Upper lobe of left lung (tissue), 6 donors: ENCODE data around the gene TSPAN32. TPM values are rescaled to one million over a fixed set of nuclear protein-coding genes. Genes with fewer than 3 reads are reported as not detected.

Source experiments
- ATAC-seq, 2 donors: fragments of 200-7000 bp; cut with Tn5 transposase; one replicate each; pipeline ENCODE4 v1.9.1; 2022; ENCODE audit warnings: mild to moderate bottlenecking in 2 of 2, moderate library complexity in 2 of 2; ENCODE audit not compliant: low FRiP score in 2 of 2
- DNase-seq, 2 donors: peaks; one replicate each; pipeline ENCODE4 v3.0.0-alpha.2; 2019 to 2020
- H3K27ac ChIP-seq, 4 donors: fragments of 200-600 bp; sonication (generic); one replicate each; pipeline ENCODE4 v1.5.1; 2016 to 2019
- H3K27me3 ChIP-seq, 4 donors: fragments of 200-600 bp; sonication (generic); one replicate each; pipeline ENCODE4 v1.5.1; 2017 to 2019
- H3K36me3 ChIP-seq, 4 donors: fragments of 200-600 bp; sonication (generic); one replicate each; pipeline ENCODE4 v1.5.1; 2016 to 2019
- H3K4me1 ChIP-seq, 4 donors: fragments of 200-600 bp; sonication (generic); one replicate each; pipeline ENCODE4 v1.5.1; 2018 to 2019
- H3K4me3 ChIP-seq, 4 donors: fragments of 200-600 bp; sonication (generic); one replicate each; pipeline ENCODE4 v1.5.1; 2017 to 2019; ENCODE audit warnings: mild to moderate bottlenecking in 2 of 4, moderate library complexity in 1 of 4
- H3K9me3 ChIP-seq, 4 donors: fragments of 200-600 bp; sonication (generic); one replicate each; pipeline ENCODE4 v1.5.1; 2018 to 2019
- EP300 ChIP-seq, 4 donors: sonication (generic); formaldehyde crosslinking; IDR thresholded peaks; one replicate each; pipeline ENCODE4 v1.5.1; 2017; ENCODE audit warnings: antibody characterized with exemption in 4 of 4, control low read depth in 2 of 4
- POLR2A ChIP-seq, 4 donors: fragments of 450-650 bp; IDR thresholded peaks; one replicate each; pipeline ENCODE4 v1.5.1; 2016 to 2017; ENCODE audit warnings: antibody characterized with exemption in 4 of 4, mild to moderate bottlenecking in 2 of 4
- POLR2AphosphoS5 ChIP-seq, 2 donors: sonication (generic); formaldehyde crosslinking; IDR thresholded peaks; one replicate each; pipeline ENCODE4 v1.5.1; 2017; ENCODE audit warnings: antibody characterized with exemption in 2 of 2
- WGBS, 2 donors: methylation state at CpG; one replicate each; pipeline ENCODE4 v1.1.5; 2017 to 2018; 5-methylcytosine and 5-hydroxymethylcytosine counted together
- total RNA-seq, 6 donors: library from RNA; depleted of rRNA in 4 of 6; stranded (reverse); fragments of >200 nt in 4 of 6; gene quantifications; one replicate each; pipeline versions ENCODE4 v1.1.0 to v1.2.1, GENCODE V29; 2016 to 2021
- TF ChIP-seq, protein P1 (sequence below), 6 experiments: fragments of 450-650 bp in 4 of 6; fragments of 200-600 bp in 2 of 6; sonication (generic) in 2 of 6; IDR thresholded peaks; one replicate each; pipeline ENCODE4 v1.5.1; 2016 to 2019; ENCODE audit warnings: antibody characterized with exemption in 6 of 6
- donor health status: DM: no; HTN: no; CAD: no; lungs with moderate emphysema.
- donor health status: DM: no; HTN: yes; CAD: no; lungs with severe emphysema.

Gene TSPAN32
- total RNA-seq: 10 to 100 TPM in 2 of 6 donors, 1 to 10 TPM in 4; 3.1 to 16.4 (median 6.8) TPM

- Histone ChIP-seq H3K4me3 (peak within 1 kb of the TSS in 3 of 4 donors; percentile 23 to 42 (median 31)), H3K27me3 (no peaks in the 10 kb centered on the region), H3K27ac (peak within 1 kb of the TSS; percentile 69 to 93 (median 85)), H3K9me3 (no peaks in the 10 kb centered on the region), H3K36me3 (no peaks in the 10 kb centered on the region), H3K4me1 (peaks cover 39 to 66% (median 48%) of the 10 kb centered on the region in 4 donors)
- ATAC-seq (peak; percentile 31 to 51), DNase-seq (peak; percentile 60 to 82)
- TF ChIP-seq POLR2A (IDR thresholded peaks at IDR 0.05) (peak in 1 of 4 donors; percentile 29), EP300 (IDR thresholded peaks at IDR 0.05) (no peak), POLR2AphosphoS5 (IDR thresholded peaks at IDR 0.05) (peak; percentile 43 to 57)
- TF ChIP-seq, protein P1, sequence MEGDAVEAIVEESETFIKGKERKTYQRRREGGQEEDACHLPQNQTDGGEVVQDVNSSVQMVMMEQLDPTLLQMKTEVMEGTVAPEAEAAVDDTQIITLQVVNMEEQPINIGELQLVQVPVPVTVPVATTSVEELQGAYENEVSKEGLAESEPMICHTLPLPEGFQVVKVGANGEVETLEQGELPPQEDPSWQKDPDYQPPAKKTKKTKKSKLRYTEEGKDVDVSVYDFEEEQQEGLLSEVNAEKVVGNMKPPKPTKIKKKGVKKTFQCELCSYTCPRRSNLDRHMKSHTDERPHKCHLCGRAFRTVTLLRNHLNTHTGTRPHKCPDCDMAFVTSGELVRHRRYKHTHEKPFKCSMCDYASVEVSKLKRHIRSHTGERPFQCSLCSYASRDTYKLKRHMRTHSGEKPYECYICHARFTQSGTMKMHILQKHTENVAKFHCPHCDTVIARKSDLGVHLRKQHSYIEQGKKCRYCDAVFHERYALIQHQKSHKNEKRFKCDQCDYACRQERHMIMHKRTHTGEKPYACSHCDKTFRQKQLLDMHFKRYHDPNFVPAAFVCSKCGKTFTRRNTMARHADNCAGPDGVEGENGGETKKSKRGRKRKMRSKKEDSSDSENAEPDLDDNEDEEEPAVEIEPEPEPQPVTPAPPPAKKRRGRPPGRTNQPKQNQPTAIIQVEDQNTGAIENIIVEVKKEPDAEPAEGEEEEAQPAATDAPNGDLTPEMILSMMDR (IDR thresholded peaks at IDR 0.05): no peak
- 49 to 66% methylated on average over 11 to 16 of the region's 16 CpGs for WGBS, 2 donors
Observed at GRCh38 chr11:2301631-2302305, at the start of gene TSPAN32, which contains the start of gene C11orf21. TSS of gene TSPAN32 (plus strand) at chr11:2302013. CDS start at chr11:2302150, 137 bp downstream. TSS of gene C11orf21 (minus strand) at chr11:2301918. CDS start at chr11:2301808, 110 bp downstream.

DNA sequence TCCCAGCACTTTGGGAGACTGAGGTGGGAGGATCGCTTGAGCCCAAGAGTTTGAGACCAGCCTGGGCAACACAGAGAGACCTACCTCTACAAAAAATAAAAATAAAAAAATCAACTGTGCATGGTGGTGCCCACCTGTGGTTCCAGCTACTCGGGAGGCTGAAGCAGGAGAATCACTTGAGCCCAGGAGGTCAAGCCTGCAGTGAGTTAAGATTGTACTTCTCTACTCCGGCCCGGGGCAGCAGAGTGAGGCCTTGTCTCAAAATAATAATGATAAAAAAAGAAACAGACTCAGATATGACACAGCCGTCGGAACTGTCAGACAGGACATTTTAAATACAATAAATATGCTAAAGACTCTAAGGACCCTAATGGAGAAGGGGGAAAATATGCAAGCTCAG lies 49.8 kb upstream of the TSPAN32 start:
- Histone ChIP-seq H3K27me3 (no peaks in the 10 kb centered on the region), H3K36me3 (no peaks in the 10 kb centered on the region), H3K4me1 (no peaks in the 10 kb centered on the region), H3K9me3 (no peaks in the 10 kb centered on the region), H3K27ac (no peak overlapping the region), H3K4me3 (no peak overlapping the region)
- no peak for ATAC-seq
- no peak for DNase-seq
- TF ChIP-seq EP300 (IDR thresholded peaks at IDR 0.05) (no peak), POLR2A (IDR thresholded peaks at IDR 0.05) (no peak), POLR2AphosphoS5 (IDR thresholded peaks at IDR 0.05) (no peak)
- TF ChIP-seq, protein P1 (IDR thresholded peaks at IDR 0.05): no peak
- WGBS, 2 donors: 87 to 92% methylated on average over 6 of the region's 6 CpGs

DNA sequence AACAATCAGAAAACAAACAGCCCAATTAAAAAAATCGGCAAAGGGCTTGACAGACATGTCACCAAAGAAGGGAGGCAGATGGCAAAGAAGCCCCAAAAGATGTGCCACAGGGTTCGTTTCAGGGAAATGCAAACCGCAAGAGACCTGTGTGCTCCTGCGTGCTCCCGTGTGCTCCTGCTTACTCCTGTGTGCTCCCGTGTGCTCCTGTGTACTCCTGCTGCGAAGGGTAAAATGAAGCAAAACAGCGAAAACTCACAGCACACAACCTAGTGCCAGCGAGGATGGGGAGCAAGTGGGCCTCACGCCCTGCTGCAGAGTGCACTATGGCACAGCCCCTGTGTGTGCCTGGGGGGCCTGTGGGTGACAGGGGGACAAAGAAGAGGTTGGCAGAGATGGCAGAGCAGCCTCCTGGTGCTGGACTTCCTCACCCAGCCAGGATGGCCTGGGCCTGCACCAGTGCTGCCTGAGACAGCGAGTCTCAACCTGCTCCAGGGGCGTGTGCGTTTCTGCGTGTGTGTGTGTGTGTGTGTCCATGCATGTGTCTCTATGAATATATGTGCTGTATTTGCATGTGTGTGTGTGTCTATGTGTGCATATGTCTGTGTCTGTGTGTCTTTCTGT lies 45.4 kb upstream of the TSPAN32 start:
- H3K27ac ChIP-seq: no peak overlapping the region
- no peaks in the 10 kb centered on the region for H3K27me3 ChIP-seq
- no peaks in the 10 kb centered on the region for H3K4me1 ChIP-seq
- WGBS, 2 donors: 82 to 84% methylated on average over 11 to 14 of the region's 14 CpGs
- DNase-seq (peak in 1 of 2 donors; percentile 33), ATAC-seq (no peak)
- no peak for TF ChIP-seq EP300 (IDR thresholded peaks at IDR 0.05)
- TF ChIP-seq, protein P1 (IDR thresholded peaks at IDR 0.05): no peak
- TF ChIP-seq POLR2A (IDR thresholded peaks at IDR 0.05): no peak
- TF ChIP-seq POLR2AphosphoS5 (IDR thresholded peaks at IDR 0.05): no peak
- no peaks in the 10 kb centered on the region for H3K36me3 ChIP-seq
- H3K4me3 ChIP-seq: no peak overlapping the region
- H3K9me3 ChIP-seq: no peaks in the 10 kb centered on the region

- Histone ChIP-seq H3K9me3 (no peaks in the 10 kb centered on the region), H3K4me1 (no peaks in the 10 kb centered on the region), H3K27me3 (no peaks in the 10 kb centered on the region), H3K36me3 (no peaks in the 10 kb centered on the region), H3K27ac (no peak overlapping the region), H3K4me3 (no peak overlapping the region)
- DNase-seq (peak in 1 of 2 donors; percentile 67), ATAC-seq (no peak)
- 71 to 90% methylated on average over 10 to 11 of the region's 31 CpGs for WGBS, 2 donors
- no peak for TF ChIP-seq EP300 (IDR thresholded peaks at IDR 0.05)
- no peak for TF ChIP-seq POLR2AphosphoS5 (IDR thresholded peaks at IDR 0.05)
Observed at GRCh38 chr11:2256951-2257700, 44.7 kb upstream of the TSPAN32 start.
